Activated CD8-positive, alpha-beta T cell treated with anti-CD3 and anti-CD28 coated beads, Interleukin-2, amount 10 ng/mL, durations not matched to agents 7 days and 5 days (primary cell): ENCODE data around the gene BMPR1B. TPM values are rescaled to one million over a fixed set of nuclear protein-coding genes. Genes with fewer than 3 reads are reported as not detected.

ENCODE experiments used
- ATAC-seq: fragments of 150-1000 bp; cut with Tn5 transposase; one replicate; pipeline ENCODE4 v1.10.0; 2021; ENCODE audit warnings: moderate library complexity
- CTCF ChIA-PET: fragments of 350-600 bp; sonication (Branson Sonifier 250); formaldehyde crosslinking; loops from one replicate; lab custom pipeline; 2021; ENCODE audit warnings: antibody characterized with exemption; lab: Charles Lee
- POLR2A ChIA-PET: fragments of 350-600 bp; sonication (Branson Sonifier 250); formaldehyde crosslinking; loops from one replicate; lab custom pipeline; 2021; ENCODE audit warnings: antibody characterized with exemption; lab: Charles Lee
- DNase-seq: peaks from one replicate; pipeline ENCODE4 v3.0.0-alpha.2; 2020
- H3K27ac Mint-ChIP-seq: one replicate; pipeline ENCODE4 v1.8.0; 2021; ENCODE audit warnings: mild to moderate bottlenecking, mixed read lengths
- H3K27me3 Mint-ChIP-seq: one replicate; pipeline ENCODE4 v1.8.0; 2021; ENCODE audit warnings: low read depth, mixed read lengths
- H3K36me3 Mint-ChIP-seq: one replicate; pipeline ENCODE4 v1.8.0; 2021; ENCODE audit warnings: low read depth, mixed read lengths
- H3K4me1 Mint-ChIP-seq: one replicate; pipeline ENCODE4 v1.8.0; 2021; ENCODE audit warnings: low read depth, mixed read lengths
- H3K4me3 Mint-ChIP-seq: one replicate; pipeline ENCODE4 v1.8.0; 2021; ENCODE audit warnings: mild to moderate bottlenecking, mixed read lengths
- H3K9me3 Mint-ChIP-seq: one replicate; pipeline ENCODE4 v1.8.0; 2022; ENCODE audit warnings: mixed read lengths; ENCODE audit not compliant: insufficient read depth
- total RNA-seq, 2 experiments: library from RNA; stranded (reverse); gene quantifications; one replicate each; pipeline ENCODE4 v1.2.3, GENCODE V29; 2021

The BMPR1B gene
- total RNA-seq, 2 experiments from 2014 or later, result not detected

DNA sequence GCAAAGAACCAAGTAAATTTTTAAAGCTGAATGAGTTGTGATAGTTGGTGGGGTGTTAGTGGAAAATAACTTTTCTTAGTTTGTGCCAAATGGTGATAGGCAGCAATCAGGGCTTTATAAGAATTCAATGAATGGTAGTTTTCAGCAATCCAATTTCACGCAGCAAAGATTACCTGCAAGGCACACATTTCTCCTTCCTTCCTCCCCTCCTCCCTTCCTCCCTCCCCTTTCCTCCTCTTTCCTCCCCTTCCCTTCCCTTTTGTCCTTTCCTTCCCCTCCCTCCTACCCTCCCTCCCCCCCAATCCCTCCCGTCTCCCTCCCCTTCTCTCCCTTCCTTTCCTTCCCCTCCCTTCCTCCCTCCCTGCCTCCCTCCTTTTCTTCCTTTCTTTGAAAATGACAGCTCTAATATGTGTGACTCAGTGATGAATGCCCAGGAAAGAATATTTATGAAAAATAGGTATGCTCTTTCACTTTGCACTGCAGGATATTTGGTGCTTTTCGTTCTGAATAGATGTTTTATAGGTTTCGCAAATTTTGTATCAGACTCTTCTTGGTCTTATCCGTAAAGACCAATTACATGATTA, 168.1 kb downstream of the BMPR1B start:
- POLR2A ChIA-PET, result interaction anchor here (0.6 kb wide), 1 partner anchor 195 kb away, joined by 3 read pairs; no protein-coding TSS in a partner anchor
- no peak overlapping the region for H3K4me3 Mint-ChIP-seq
- no peaks in the 10 kb centered on the region for H3K4me1 Mint-ChIP-seq
- no peak for ATAC-seq
- H3K9me3 Mint-ChIP-seq, result no peaks in the 10 kb centered on the region
- H3K36me3 Mint-ChIP-seq, result no peaks in the 10 kb centered on the region
- CTCF ChIA-PET, result no interaction called here
- peaks cover 4% of the 10 kb centered on the region for H3K27me3 Mint-ChIP-seq
- H3K27ac Mint-ChIP-seq, result no peak overlapping the region
- DNase-seq, result no peak

DNA sequence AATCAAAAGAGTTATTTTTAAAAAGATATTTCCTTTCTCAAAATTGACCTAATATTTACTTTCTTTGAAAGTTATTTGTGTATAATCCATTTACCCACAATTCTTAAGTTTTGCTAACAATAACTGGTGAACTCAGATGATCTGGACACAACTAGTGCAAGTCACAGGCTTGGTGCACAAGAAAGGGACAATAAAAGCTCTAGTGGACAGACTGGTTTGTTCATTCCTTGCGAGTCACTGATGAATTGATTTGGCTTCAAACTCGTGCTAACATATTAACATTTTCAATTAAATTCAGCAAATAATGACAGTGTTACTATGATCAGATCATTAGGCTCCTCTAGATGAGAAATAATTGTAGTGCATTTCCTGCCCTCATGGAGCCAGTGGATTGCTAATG, 169.2 kb downstream of the BMPR1B start:
- POLR2A ChIA-PET, result no interaction called here
- H3K36me3 Mint-ChIP-seq, result no peaks in the 10 kb centered on the region
- H3K4me3 Mint-ChIP-seq, result no peak overlapping the region
- CTCF ChIA-PET, result no interaction called here
- DNase-seq (no peak), ATAC-seq (no peak)
- no peak overlapping the region for H3K27ac Mint-ChIP-seq
- peaks cover 4% of the 10 kb centered on the region for H3K27me3 Mint-ChIP-seq
- no peaks in the 10 kb centered on the region for H3K4me1 Mint-ChIP-seq
- no peaks in the 10 kb centered on the region for H3K9me3 Mint-ChIP-seq

DNA sequence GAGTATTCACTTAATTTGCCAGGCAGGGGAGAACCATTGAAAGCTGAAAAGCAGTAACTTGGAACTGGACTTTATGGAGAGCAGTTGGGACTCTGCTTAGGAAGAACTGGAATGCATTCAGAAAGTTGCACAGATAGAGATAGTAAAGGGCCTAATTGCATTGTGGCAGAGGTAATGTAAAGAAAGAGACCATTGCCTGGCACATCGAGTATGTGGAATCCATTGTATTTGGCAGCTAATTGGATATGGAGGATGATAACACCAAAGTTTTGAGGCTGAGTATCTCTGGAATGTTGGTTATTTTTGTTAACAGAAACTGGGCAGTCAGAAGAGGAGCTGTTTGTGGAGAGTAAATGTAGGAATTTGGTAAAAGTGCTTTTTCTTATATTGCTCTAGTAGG, 169.9 kb downstream of the BMPR1B start:
- ChIA-PET CTCF (interaction anchor here (1.0 kb wide), 1 partner anchor 11 kb away, joined by 3 read pairs; no protein-coding TSS in a partner anchor), POLR2A (no interaction called here)
- H3K36me3 Mint-ChIP-seq, result no peaks in the 10 kb centered on the region
- no peak overlapping the region for H3K27ac Mint-ChIP-seq
- no peak overlapping the region for H3K4me3 Mint-ChIP-seq
- DNase-seq (no peak), ATAC-seq (no peak)
- H3K4me1 Mint-ChIP-seq, result no peaks in the 10 kb centered on the region
- peaks cover 4% of the 10 kb centered on the region for H3K27me3 Mint-ChIP-seq
- H3K9me3 Mint-ChIP-seq, result no peaks in the 10 kb centered on the region

DNA sequence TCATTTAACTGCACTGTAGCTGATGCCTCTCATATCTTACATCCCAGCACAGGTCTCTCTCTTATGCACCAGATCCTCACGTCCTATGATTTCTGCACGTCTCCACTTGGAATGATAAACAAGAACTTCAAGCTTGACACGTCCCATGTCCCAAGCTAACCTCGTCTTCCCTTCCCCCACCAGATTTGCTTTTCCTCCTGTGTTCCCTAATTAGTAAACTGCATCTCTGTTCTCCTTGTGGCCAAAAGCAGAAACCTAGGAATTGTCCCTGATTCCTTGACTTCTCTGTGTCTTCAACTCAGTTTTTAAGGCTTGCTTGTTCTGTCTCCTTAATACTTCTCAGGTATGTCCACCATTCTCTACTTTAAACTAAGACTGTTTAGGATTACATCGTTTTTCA, 171.9 kb downstream of the BMPR1B start:
- Mint-ChIP-seq H3K4me3 (no peak overlapping the region), H3K9me3 (no peaks in the 10 kb centered on the region), H3K27ac (no peak overlapping the region), H3K4me1 (no peaks in the 10 kb centered on the region), H3K27me3 (no peaks in the 10 kb centered on the region), H3K36me3 (no peaks in the 10 kb centered on the region)
- DNase-seq (no peak), ATAC-seq (no peak)
- ChIA-PET CTCF (no interaction called here), POLR2A (no interaction called here)

DNA sequence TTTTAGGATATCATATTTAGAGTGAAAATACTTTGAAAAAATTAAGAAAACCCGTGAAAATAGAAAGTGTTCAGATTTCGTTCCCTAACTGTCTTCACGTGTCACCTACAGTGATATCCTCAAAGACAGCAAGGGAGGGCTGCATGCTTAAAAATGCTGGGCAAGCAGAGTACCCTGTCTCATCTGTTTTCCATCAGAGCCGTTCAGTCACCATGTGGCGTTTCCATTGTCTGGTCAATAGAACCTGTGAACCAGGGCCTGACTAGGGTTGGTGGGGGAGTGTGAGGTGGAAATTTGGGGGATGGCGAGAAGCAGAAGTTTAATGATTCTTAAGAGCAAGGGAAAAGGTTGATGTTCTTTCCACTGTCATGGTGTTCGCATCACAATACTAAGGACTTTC, 173.9 kb downstream of the BMPR1B start:
- ATAC-seq, result no peak
- Mint-ChIP-seq H3K4me3 (no peak overlapping the region), H3K27ac (no peak overlapping the region), H3K27me3 (no peaks in the 10 kb centered on the region), H3K9me3 (no peaks in the 10 kb centered on the region), H3K4me1 (no peaks in the 10 kb centered on the region), H3K36me3 (no peaks in the 10 kb centered on the region)
- ChIA-PET POLR2A (no interaction called here), CTCF (no interaction called here)
- DNase-seq, result no peak

DNA sequence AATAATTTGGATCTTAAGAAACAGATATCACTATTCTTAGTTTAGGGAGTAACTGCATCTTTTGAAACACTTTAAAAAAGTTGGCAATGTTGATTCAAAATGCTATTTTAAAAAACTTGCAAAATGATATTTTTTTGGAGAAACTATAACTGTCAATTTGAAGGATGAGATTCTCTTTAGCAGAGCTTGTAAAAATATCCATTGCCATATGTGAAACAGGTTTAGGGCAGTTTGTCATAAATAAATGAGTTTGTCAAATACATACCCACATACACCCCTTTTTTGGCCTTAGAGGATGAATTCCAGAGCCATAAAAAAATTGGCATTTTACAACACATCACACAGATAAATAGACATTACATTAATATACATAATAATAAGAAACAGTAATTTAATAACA, 174.6 kb downstream of the BMPR1B start:
- H3K9me3 Mint-ChIP-seq, result no peaks in the 10 kb centered on the region
- H3K27ac Mint-ChIP-seq, result no peak overlapping the region
- H3K27me3 Mint-ChIP-seq, result no peaks in the 10 kb centered on the region
- CTCF ChIA-PET, result no interaction called here
- H3K4me3 Mint-ChIP-seq, result no peak overlapping the region
- ATAC-seq, result no peak
- DNase-seq, result no peak
- H3K36me3 Mint-ChIP-seq, result no peaks in the 10 kb centered on the region
- no peaks in the 10 kb centered on the region for H3K4me1 Mint-ChIP-seq
- POLR2A ChIA-PET, result no interaction called here

DNA sequence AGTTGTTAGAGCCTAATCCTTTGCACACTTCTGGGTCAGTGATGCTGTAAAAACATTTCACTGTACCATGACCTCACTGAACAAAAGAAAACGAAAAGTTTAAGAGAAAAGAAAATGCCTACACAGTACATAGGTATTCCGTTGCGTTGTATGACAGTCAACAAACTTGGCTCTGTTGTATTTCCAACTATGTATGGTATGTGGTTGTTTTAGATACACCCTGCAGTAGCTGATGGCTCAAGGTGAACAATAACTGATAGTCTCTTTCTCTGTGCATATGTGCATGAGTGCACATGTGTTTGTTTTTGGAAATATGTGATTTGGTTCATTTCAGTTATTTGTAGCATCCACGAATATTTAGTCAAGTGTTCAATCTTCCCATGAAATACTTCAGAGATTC, 176.0 kb downstream of the BMPR1B start:
- ChIA-PET CTCF (no interaction called here), POLR2A (no interaction called here)
- H3K4me1 Mint-ChIP-seq, result no peaks in the 10 kb centered on the region
- H3K36me3 Mint-ChIP-seq, result no peaks in the 10 kb centered on the region
- H3K27me3 Mint-ChIP-seq, result no peaks in the 10 kb centered on the region
- no peak overlapping the region for H3K27ac Mint-ChIP-seq
- no peak overlapping the region for H3K4me3 Mint-ChIP-seq
- ATAC-seq (no peak), DNase-seq (no peak)
- no peaks in the 10 kb centered on the region for H3K9me3 Mint-ChIP-seq

DNA sequence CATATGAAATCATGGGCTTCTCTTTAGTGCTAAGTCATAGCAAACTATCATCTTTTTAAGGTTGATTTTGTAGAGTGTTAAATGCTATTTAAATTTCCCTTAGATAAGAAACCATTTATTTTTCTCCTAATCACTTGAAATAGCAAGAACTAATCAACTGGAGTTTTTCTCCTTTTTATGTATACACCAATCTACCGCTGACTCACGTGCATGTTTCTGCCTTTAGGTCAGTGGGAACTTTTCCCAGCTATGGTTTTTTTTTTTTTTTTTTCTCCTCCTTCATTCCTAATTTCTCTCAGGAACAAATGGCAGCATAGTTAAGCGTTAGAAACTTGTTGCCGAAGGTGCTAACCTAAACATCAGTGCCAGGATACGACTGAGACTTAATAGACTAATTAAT, 176.4 kb downstream of the BMPR1B start:
- Mint-ChIP-seq H3K4me3 (no peak overlapping the region), H3K27me3 (no peaks in the 10 kb centered on the region), H3K36me3 (no peaks in the 10 kb centered on the region), H3K4me1 (no peaks in the 10 kb centered on the region), H3K9me3 (no peaks in the 10 kb centered on the region), H3K27ac (no peak overlapping the region)
- POLR2A ChIA-PET, result no interaction called here
- DNase-seq (no peak), ATAC-seq (no peak)
- CTCF ChIA-PET, result no interaction called here

DNA sequence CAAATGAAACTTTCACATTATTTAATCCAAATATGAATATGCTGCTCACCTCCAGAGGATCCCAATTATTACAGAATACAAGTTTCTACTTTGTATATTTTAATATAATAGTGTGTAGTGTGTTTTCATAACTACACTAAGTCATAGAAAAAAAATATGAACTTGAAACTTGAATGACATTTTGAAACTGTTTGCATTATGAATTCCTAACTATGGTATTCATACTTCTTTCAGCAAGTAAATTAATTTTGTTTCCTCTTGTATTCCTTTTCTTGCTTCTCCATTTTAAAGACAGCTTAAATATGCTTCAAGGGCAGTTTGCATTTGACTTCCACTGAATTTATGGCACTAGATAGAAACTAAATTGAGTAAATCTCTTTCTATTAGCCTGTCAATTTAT, 177.1 kb downstream of the BMPR1B start:
- Mint-ChIP-seq H3K4me1 (no peaks in the 10 kb centered on the region), H3K4me3 (no peak overlapping the region), H3K27me3 (no peaks in the 10 kb centered on the region), H3K27ac (no peak overlapping the region), H3K36me3 (no peaks in the 10 kb centered on the region), H3K9me3 (no peaks in the 10 kb centered on the region)
- no peak for DNase-seq
- ChIA-PET POLR2A (no interaction called here), CTCF (no interaction called here)
- ATAC-seq, result no peak

DNA sequence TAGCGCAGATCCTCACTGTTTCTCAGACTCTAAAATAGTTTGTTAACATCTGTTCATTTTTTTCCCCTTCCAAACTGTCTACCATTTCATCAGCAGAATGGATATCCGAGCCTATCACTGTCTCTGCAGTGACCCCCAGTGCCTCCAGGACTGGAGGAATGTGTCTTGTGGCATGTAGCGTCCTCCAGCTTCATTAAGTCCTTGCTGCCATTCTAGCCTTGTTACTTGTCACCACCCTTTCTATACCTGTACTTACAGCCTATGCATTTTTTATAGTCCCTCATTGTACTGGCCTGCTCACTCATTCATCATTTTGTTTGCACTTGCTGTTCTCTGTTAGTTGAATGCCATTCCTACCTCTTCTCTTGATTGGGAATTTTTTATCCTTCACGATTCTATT, 179.1 kb downstream of the BMPR1B start:
- ATAC-seq, result no peak
- POLR2A ChIA-PET, result no interaction called here
- H3K9me3 Mint-ChIP-seq, result no peaks in the 10 kb centered on the region
- CTCF ChIA-PET, result no interaction called here
- H3K4me3 Mint-ChIP-seq, result no peak overlapping the region
- H3K36me3 Mint-ChIP-seq, result no peaks in the 10 kb centered on the region
- no peaks in the 10 kb centered on the region for H3K4me1 Mint-ChIP-seq
- no peaks in the 10 kb centered on the region for H3K27me3 Mint-ChIP-seq
- H3K27ac Mint-ChIP-seq, result no peak overlapping the region
- no peak for DNase-seq

DNA sequence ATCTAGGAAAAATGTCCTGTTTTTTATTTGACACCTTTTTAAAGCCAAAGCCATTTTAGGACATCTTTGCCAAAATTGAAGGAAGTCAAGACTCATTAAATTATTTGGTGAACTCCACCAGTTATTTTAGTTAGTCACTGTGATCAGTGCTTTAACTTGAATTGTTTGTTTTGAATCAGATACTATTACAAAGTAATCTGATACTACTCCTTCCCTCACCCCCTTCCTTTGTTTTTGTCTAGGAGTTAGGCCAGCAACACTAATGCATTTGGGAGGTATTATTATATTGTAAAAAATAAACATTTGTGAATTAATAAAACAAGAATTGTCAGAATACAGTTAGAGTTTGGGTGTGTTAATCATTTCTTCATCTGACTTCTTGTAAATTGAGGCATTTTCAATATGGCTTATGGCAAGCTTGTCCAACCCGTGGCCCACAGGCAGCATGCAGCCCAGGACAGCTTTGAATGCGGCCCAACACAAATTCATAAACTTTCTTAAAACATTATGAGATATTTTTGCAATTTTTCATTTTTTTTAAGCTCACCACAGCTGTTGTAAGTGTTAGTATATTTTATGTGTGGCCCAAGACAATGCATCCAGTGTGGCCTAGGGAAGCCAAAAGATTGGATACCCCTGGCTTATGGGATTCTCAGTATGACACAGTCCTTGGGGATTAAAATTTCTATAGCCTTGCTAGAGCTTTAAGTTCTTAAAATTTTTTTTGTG, 182.2 kb downstream of the BMPR1B start:
- Mint-ChIP-seq H3K4me1 (no peaks in the 10 kb centered on the region), H3K27ac (no peak overlapping the region), H3K27me3 (no peaks in the 10 kb centered on the region), H3K9me3 (no peaks in the 10 kb centered on the region), H3K36me3 (no peaks in the 10 kb centered on the region), H3K4me3 (no peak overlapping the region)
- DNase-seq (no peak), ATAC-seq (no peak)
- ChIA-PET CTCF (no interaction called here), POLR2A (no interaction called here)

DNA sequence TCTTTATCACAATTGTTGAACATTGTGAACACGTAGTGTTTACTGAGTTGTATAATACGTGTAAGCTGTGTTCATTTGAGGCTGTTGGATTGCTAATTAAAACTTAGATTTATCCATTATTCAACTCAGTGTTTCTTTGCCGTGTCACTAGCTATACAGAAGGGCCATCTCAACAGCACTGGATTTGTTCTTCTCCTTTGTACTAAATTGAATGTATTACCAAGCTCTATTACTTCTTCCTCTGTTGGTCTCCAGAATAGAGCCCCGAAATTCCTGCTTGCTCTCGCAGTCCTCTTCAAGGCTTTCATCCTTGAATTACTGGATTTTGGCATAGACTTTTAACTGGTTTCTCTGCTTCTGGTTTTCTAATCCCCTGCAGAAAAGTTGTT, 182.8 kb downstream of the BMPR1B start:
- DNase-seq (no peak), ATAC-seq (no peak)
- Mint-ChIP-seq H3K4me3 (no peak overlapping the region), H3K4me1 (no peaks in the 10 kb centered on the region), H3K27ac (no peak overlapping the region), H3K27me3 (no peaks in the 10 kb centered on the region), H3K9me3 (no peaks in the 10 kb centered on the region), H3K36me3 (no peaks in the 10 kb centered on the region)
- POLR2A ChIA-PET, result no interaction called here
- CTCF ChIA-PET, result no interaction called here

DNA sequence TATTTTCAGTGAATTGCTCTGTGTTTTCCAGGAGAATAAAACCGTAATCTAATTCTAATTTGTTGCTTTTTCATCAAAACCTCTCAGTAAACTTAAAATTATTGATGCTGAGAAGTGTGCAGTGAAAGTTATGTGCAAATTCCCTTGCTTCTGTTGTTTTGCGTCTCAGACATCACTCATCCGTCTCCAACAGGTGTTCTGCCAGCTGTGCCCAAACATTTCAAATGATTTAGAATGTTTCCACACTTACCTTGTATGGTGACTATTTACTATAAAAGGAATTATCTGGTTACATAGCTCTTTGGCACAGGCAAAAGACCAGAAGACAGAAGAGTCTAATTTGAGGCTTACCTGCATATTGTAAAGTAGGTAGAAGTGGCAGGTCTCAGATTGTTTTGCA, 184.0 kb downstream of the BMPR1B start:
- no peak overlapping the region for H3K27ac Mint-ChIP-seq
- H3K27me3 Mint-ChIP-seq, result no peaks in the 10 kb centered on the region
- no peak overlapping the region for H3K4me3 Mint-ChIP-seq
- DNase-seq (no peak), ATAC-seq (no peak)
- POLR2A ChIA-PET, result no interaction called here
- H3K9me3 Mint-ChIP-seq, result no peaks in the 10 kb centered on the region
- no peaks in the 10 kb centered on the region for H3K36me3 Mint-ChIP-seq
- no peaks in the 10 kb centered on the region for H3K4me1 Mint-ChIP-seq
- CTCF ChIA-PET, result no interaction called here
